ENCODE data around the gene MOB2. TPM values are rescaled to one million over a fixed set of nuclear protein-coding genes. Genes with fewer than 3 reads are reported as not detected.

MOB2 gene
- total RNA-seq, 3 donors from 2014 or later: 54.9 to 108 (median 61.5) TPM

GRCh38 chr11:1459764-1460395 lies 26.7 kb downstream of the MOB2 start:
- no peak overlapping the region for H3K4me3 ChIP-seq
- H3K9me3 ChIP-seq: no peaks in the 10 kb centered on the region
- DNase-seq (no peak), ATAC-seq (no peak)
- TF ChIP-seq CTCF (IDR thresholded peaks at IDR 0.05): no peak
- intact Hi-C loops (cut with DNase I, micrococcal nuclease): loop anchor here in 1 of 2 donors (10.0 kb wide), 1 partner anchor 55 kb away; no protein-coding TSS in a partner anchor
- H3K4me1 ChIP-seq (ENCODE audit: low read depth): peaks cover 11% of the 10 kb centered on the region
- H3K36me3 ChIP-seq (ENCODE audit: low read depth): no peaks in the 10 kb centered on the region

- Histone ChIP-seq H3K9me3 (no peaks in the 10 kb centered on the region), H3K4me1 (ENCODE audit: low read depth) (peaks cover 11% of the 10 kb centered on the region), H3K36me3 (ENCODE audit: low read depth) (no peaks in the 10 kb centered on the region), H3K4me3 (no peak overlapping the region)
- peak; percentile 4 for ATAC-seq
- no peak for DNase-seq
- intact Hi-C loops (cut with DNase I, micrococcal nuclease): no loop called here
- no peak for TF ChIP-seq CTCF (IDR thresholded peaks at IDR 0.05)
These were observed 27.4 kb downstream of the MOB2 start for GRCh38 chr11:1459219-1459575.

- no peaks in the 10 kb centered on the region for H3K9me3 ChIP-seq
- intact Hi-C loops (cut with DNase I, micrococcal nuclease): no loop called here
- H3K36me3 ChIP-seq (ENCODE audit: low read depth): no peaks in the 10 kb centered on the region
- peak; percentile 62 for ATAC-seq
- peaks cover 11% of the 10 kb centered on the region for H3K4me1 ChIP-seq (ENCODE audit: low read depth)
- DNase-seq: peak; percentile 73 to 81 (median 75)
- no peak for TF ChIP-seq CTCF (IDR thresholded peaks at IDR 0.05)
- H3K4me3 ChIP-seq: no peak overlapping the region
These were observed 28.0 kb downstream of the MOB2 start for GRCh38 chr11:1458340-1459218.

- no peak overlapping the region for H3K4me3 ChIP-seq
- no peaks in the 10 kb centered on the region for H3K9me3 ChIP-seq
- ATAC-seq (no peak), DNase-seq (no peak)
- intact Hi-C loops (cut with DNase I, micrococcal nuclease): no loop called here
- TF ChIP-seq CTCF (IDR thresholded peaks at IDR 0.05): no peak
- peaks cover 11% of the 10 kb centered on the region for H3K4me1 ChIP-seq (ENCODE audit: low read depth)
- H3K36me3 ChIP-seq (ENCODE audit: low read depth): no peaks in the 10 kb centered on the region
These were observed 28.7 kb downstream of the MOB2 start for GRCh38 chr11:1457856-1458255.

- TF ChIP-seq CTCF (IDR thresholded peaks at IDR 0.05): no peak
- intact Hi-C loops (cut with DNase I, micrococcal nuclease): no loop called here
These were observed 29.3 kb downstream of the MOB2 start for GRCh38 chr11:1457326-1457680.

More at GRCh38 chr11:1457326-1457680, 29.3 kb downstream of the MOB2 start:
- H3K4me1 ChIP-seq (ENCODE audit: low read depth): peaks cover 11% of the 10 kb centered on the region
- no peaks in the 10 kb centered on the region for H3K36me3 ChIP-seq (ENCODE audit: low read depth)
- H3K9me3 ChIP-seq: no peaks in the 10 kb centered on the region
- DNase-seq: no peak
- H3K4me3 ChIP-seq: no peak overlapping the region
- no peak for ATAC-seq
